GM12878 (cell line): ENCODE results near the gene GID8. TPM values are rescaled to one million over a fixed set of nuclear protein-coding genes. Genes with fewer than 3 reads are reported as not detected.

ENCODE experiments used
- ATAC-seq: fragments of 200-7000 bp; cut with Tn5 transposase; 3 replicates; pipeline ENCODE4 v1.9.1; 2020; ENCODE audit warnings: mild to moderate bottlenecking, moderate library complexity
- BruUV-seq: library from RNA; stranded (reverse); fragments of 400-500 nt; replicated peaks from 2 replicates; lab custom pipeline; 2021; lab: Mats Ljungman, UMichigan
- CTCF ChIA-PET: fragments of 300-600 bp; sonication (Branson Sonifier 250); formaldehyde crosslinking; extraction: SDS; loops from one replicate; lab custom pipeline; 2021; ENCODE audit warnings: inconsistent platforms; lab: Yijun Ruan, JAX
- POLR2A ChIA-PET: fragments of 350-600 bp; formaldehyde crosslinking; extraction: SDS; loops from one replicate; lab custom pipeline; 2021; ENCODE audit warnings: inconsistent platforms; lab: Charles Lee
- RAD21 ChIA-PET: fragments of 300-600 bp; sonication (Branson Sonifier 250); formaldehyde crosslinking; loops from one replicate; lab custom pipeline; 2023; ENCODE audit warnings: antibody characterized with exemption; ENCODE audit not compliant: unreplicated experiment; lab: Charles Lee
- SMC1A ChIA-PET: fragments of 300-600 bp; sonication (Branson Sonifier 250); formaldehyde crosslinking; loops from one replicate; lab custom pipeline; 2023; ENCODE audit not compliant: unreplicated experiment, uncharacterized antibody; lab: Charles Lee
- DNase-seq: peaks from one replicate; pipeline ENCODE4 v3.0.0-alpha.2; 2011; ENCODE audit warnings: low read depth, low spot score
- FAIRE-seq: peaks from 3 replicates; lab custom pipeline; 2011; peaks lifted over from hg19 to GRCh38; lab: Jason Lieb, UNC
- H2AFZ ChIP-seq: 2 replicates; pipeline ENCODE4 v1.6.0; 2011; ENCODE audit warnings: low read depth, low read length, control low read depth; ENCODE audit not compliant: control insufficient read depth
- H3K27ac ChIP-seq: 2 replicates; pipeline ENCODE4 v1.5.1; 2011; ENCODE audit warnings: control low read depth; ENCODE audit not compliant: control insufficient read depth, insufficient read depth
- H3K27me3 ChIP-seq, 2 experiments: replicated peaks in 1 of 2; 2 replicates each; pipeline versions ENCODE4 v1.6.0 to v1.6.1; 2011; ENCODE audit warnings: low read length in 1 of 2; ENCODE audit not compliant: control insufficient read depth in 2 of 2, insufficient read depth in 2 of 2
- H3K36me3 ChIP-seq, 2 experiments: 2 replicates each; pipeline ENCODE4 v1.5.1; 2011; ENCODE audit warnings: low read length in 1 of 2; ENCODE audit not compliant: control insufficient read depth in 2 of 2, insufficient read depth in 2 of 2
- H3K4me1 ChIP-seq: 2 replicates; pipeline ENCODE4 v1.6.1; 2011; ENCODE audit warnings: mild to moderate bottlenecking, low read length, moderate library complexity, mixed read lengths; ENCODE audit not compliant: control insufficient read depth, insufficient read depth
- H3K4me2 ChIP-seq: 2 replicates; pipeline ENCODE4 v1.6.0; 2011; ENCODE audit warnings: control low read depth; ENCODE audit not compliant: control insufficient read depth, insufficient read depth
- H3K4me3 ChIP-seq: fragments of 200-600 bp; sonication (generic); 2 replicates; pipeline ENCODE4 v1.5.1; 2016
- H3K79me2 ChIP-seq: 2 replicates; pipeline ENCODE4 v1.6.0; 2011; ENCODE audit warnings: low read length; ENCODE audit not compliant: control insufficient read depth, insufficient read depth
- H3K9ac ChIP-seq: 2 replicates; pipeline ENCODE4 v1.8.0; 2011; ENCODE audit warnings: low read length, control low read depth, mixed read lengths; ENCODE audit not compliant: control insufficient read depth, insufficient read depth
- H3K9me3 ChIP-seq: replicated peaks from 3 replicates; pipeline ENCODE4 v1.5.1; 2011; ENCODE audit warnings: mild to moderate bottlenecking, low read length; ENCODE audit not compliant: control insufficient read depth, insufficient read depth
- H4K20me1 ChIP-seq: 2 replicates; pipeline ENCODE4 v1.6.0; 2011; ENCODE audit not compliant: control insufficient read depth, insufficient read depth
- MLLT1 ChIP-seq: fragments of 450-650 bp; IDR thresholded peaks from 2 replicates; pipeline ENCODE4 v1.6.1; 2016; ENCODE audit warnings: mild to moderate bottlenecking
- MTA2 ChIP-seq: fragments of 450-650 bp; IDR thresholded peaks from 2 replicates; pipeline ENCODE4 v1.6.1; 2016; ENCODE audit warnings: low read depth, mild to moderate bottlenecking, moderate library complexity
- POLR2A ChIP-seq: IDR thresholded peaks from 2 replicates; pipeline ENCODE4 v1.6.1; 2011; ENCODE audit warnings: low read depth, mild to moderate bottlenecking, low read length
- WGBS: methylation state at CpG from one replicate; pipeline ENCODE4 v1.1.6; 2016; ENCODE audit warnings: low lambda C conversion rate; ENCODE audit not compliant: insufficient replicate concordance, insufficient coverage; ENCODE audit errors: missing lambda C conversion rate; 5-methylcytosine and 5-hydroxymethylcytosine counted together
- in situ Hi-C: fragments of 300-500 bp; cut with MboI; formaldehyde crosslinking; loops from 9 replicates; pipeline ENCODE4 v1.14.3; 2018; ENCODE audit warnings: mixed read lengths
- intact Hi-C: fragments of 100-400 bp; cut with micrococcal nuclease; formaldehyde crosslinking; loops from one replicate; pipeline ENCODE4 v1.14.2; 2022; ENCODE audit not compliant: unreplicated experiment
- polyA plus RNA-seq, 11 experiments: library from polyadenylated mRNA; depleted of rRNA in 4 of 11; unstranded in 6 of 11; stranded (reverse) in 5 of 11; fragments of >200 nt; fragmentation: Nextera tagmentation in 4 of 11; fragmentation: Illumina TruSeq in 1 of 11; extraction: Ambion mirVana in 4 of 11; extraction: Trizol in 1 of 11; gene quantifications; 1 replicate in 1 of 11; 2 replicates in 10 of 11; pipeline versions ENCODE4 v1.2.1 to v1.2.3, GENCODE V29; 2011 to 2016; ENCODE audit warnings: inconsistent platforms in 2 of 11, missing spikeins in 2 of 11, low read depth in 1 of 11
- total RNA-seq, 4 experiments: library from RNA; depleted of rRNA in 3 of 4; stranded (reverse); fragments of >200 nt in 3 of 4; fragmentation: Illumina TruSeq in 1 of 4; extraction: Trizol in 1 of 4; gene quantifications; 2 replicates each; pipeline versions ENCODE4 v1.2.1 to v1.2.3, GENCODE V29; 2013 to 2021

The GID8 gene
- total and polyA plus RNA-seq, 10 of the 15 experiments (the other 5 are each of a cell fraction or from before 2014, with no cell fraction given): 12.0 to 33.8 (median 22.2) TPM

GRCh38 chr20:62923669-62924441 is 14.1 kb upstream of the GID8 start:
- ChIA-PET POLR2A (interaction anchor here (0.7 to 5.4 kb wide), 6 partner anchors 8 to 89 kb away, joined by 4 to 59 read pairs (median 5); partner anchors contain the start of gene GID8), SMC1A (interaction anchor here (1.0 to 2.1 kb wide), 8 partner anchors 9 to 49 kb away, joined by 3 to 5 read pairs (median 4); partner anchors contain the start of gene GID8), CTCF (interaction anchor here (0.9 to 12.5 kb wide), 8 partner anchors 11 to 88 kb away, joined by 3 to 92 read pairs (median 5); no protein-coding TSS in a partner anchor), RAD21 (interaction anchor here (0.5 to 1.8 kb wide), 6 partner anchors 11 to 466 kb away, joined by 3 to 5 read pairs (median 4); no protein-coding TSS in a partner anchor)
- ATAC-seq: no peak
- peaks cover 41% of the 10 kb centered on the region for H3K4me1 ChIP-seq
- peaks cover 17% of the 10 kb centered on the region for H4K20me1 ChIP-seq
- no peaks in the 10 kb centered on the region for H3K27me3 ChIP-seq
- WGBS: 35% methylated on average over 7 of the region's 7 CpGs
- peak overlapping the region; percentile 64 for H3K4me3 ChIP-seq
- H3K9me3 ChIP-seq: no peaks in the 10 kb centered on the region
- H3K9ac ChIP-seq: no peak overlapping the region; the same call in 1 of the 2 replicates
- no peak for DNase-seq
- H3K4me2 ChIP-seq: peak overlapping the region; percentile 96
- TF ChIP-seq MTA2 (0 out of 2 replicates have a peak, but pooled peaks have one; percentile 17), POLR2A (no peak), MLLT1 (peak; percentile 37; the same call in 1 of the 2 replicates)
- intact Hi-C loops: no loop called here
- FAIRE-seq: no peak
- no peak overlapping the region for H2AFZ ChIP-seq
- no TSS peak for BruUV-seq
- in situ Hi-C loops: no loop called here
- H3K36me3 ChIP-seq: no peaks in the 10 kb centered on the region; a peak in 2 of 4 replicates
- H3K79me2 ChIP-seq: peaks cover 98% of the 10 kb centered on the region
- H3K27ac ChIP-seq: no peak overlapping the region
